GM10266 (cell line): ENCODE results near the gene TENT4B.

Source experiments
- DNase-seq: peaks from one replicate; pipeline ENCODE4 v3.0.0; 2012; ENCODE audit errors: extremely low spot score
- CTCF ChIP-seq: IDR thresholded peaks from 2 replicates; pipeline ENCODE4 v1.5.1; 2012; ENCODE audit warnings: mild to moderate bottlenecking, low read depth; ENCODE audit not compliant: control insufficient read depth, insufficient read depth; ENCODE audit errors: missing control alignments

Gene TENT4B

GRCh38 chr16:50279504-50279865, 126.4 kb downstream of the TENT4B start:
- DNase-seq, result no peak
- no peak for TF ChIP-seq CTCF

GRCh38 chr16:50280932-50281331, 127.8 kb downstream of the TENT4B start:
- no peak for DNase-seq
- TF ChIP-seq CTCF, result no peak
